MG63 (cell line): Measurements from ENCODE around the gene ASIC5. TPM values are rescaled to one million over a fixed set of nuclear protein-coding genes. Genes with fewer than 3 reads are reported as not detected.
A peak's percentile ranks its signal among the peaks of the same experiment; 100 is the strongest.
"Not testable (repeated sequence)": the region's sequence is repeated elsewhere in the genome, so short reads cannot be mapped to it uniquely, and the experiment has no call there.

Source experiments
- DNase-seq: peaks from one replicate; pipeline ENCODE4 v3.0.0-alpha.2; 2020
- H3K27me3 ChIP-seq: fragments of 250-450 bp; sonication (Bioruptor Pico); 2 replicates; pipeline ENCODE4 v1.5.1; 2020; ENCODE audit warnings: mild to moderate bottlenecking, moderate library complexity
- H3K36me3 ChIP-seq: fragments of 250-450 bp; sonication (Bioruptor Pico); 2 replicates; pipeline ENCODE4 v1.5.1; 2020; ENCODE audit warnings: mild to moderate bottlenecking, moderate library complexity
- H3K4me3 ChIP-seq: fragments of 250-450 bp; sonication (Bioruptor Pico); 2 replicates; pipeline ENCODE4 v1.5.1; 2020; ENCODE audit warnings: mild to moderate bottlenecking, moderate library complexity
- H3K9me3 ChIP-seq: fragments of 250-450 bp; sonication (Bioruptor Pico); 2 replicates; pipeline ENCODE4 v1.5.1; 2020; ENCODE audit warnings: mild to moderate bottlenecking, moderate library complexity
- total RNA-seq: library from RNA; depleted of rRNA; stranded (reverse); fragments of >200 nt; shearing (Covaris generic); gene quantifications from 2 replicates; pipeline ENCODE4 v1.2.3, GENCODE V29; 2014; ENCODE audit warnings: low replicate concordance

Gene ASIC5
- total RNA-seq, 1 experiment from 2014 or later, result not detected

DNA sequence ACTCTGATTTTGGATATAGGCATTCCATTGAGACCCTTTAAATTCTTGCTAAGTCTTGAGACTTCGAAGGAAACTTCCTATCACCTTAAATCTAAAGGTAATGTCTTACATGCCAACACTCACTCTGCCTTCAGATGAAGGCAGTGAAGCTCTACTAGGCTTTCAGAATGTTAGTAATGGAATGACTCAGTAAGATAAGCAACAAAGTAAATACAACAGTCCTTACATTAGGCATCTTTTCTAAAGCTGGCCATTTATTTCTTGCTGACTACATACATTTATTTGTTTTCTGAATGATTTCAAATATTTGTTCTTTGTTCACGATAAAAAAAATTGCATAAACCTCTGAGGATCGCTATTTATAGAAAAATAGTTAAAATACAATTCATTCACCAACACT is 43.5 kb downstream of the ASIC5 start:
- DNase-seq, result no peak
- no peak overlapping the region for H3K4me3 ChIP-seq
- H3K9me3 ChIP-seq, result no peaks in the 10 kb centered on the region

GRCh38 chr4:155820887-155821518 is 45.1 kb downstream of the ASIC5 start:
- no peak overlapping the region for H3K4me3 ChIP-seq

More for the DNA sequence above, 43.5 kb downstream of the ASIC5 start:
- Histone ChIP-seq H3K36me3 (no peaks in the 10 kb centered on the region), H3K27me3 (no peaks in the 10 kb centered on the region)

GRCh38 chr4:155819066-155819465 is 47.0 kb downstream of the ASIC5 start:
- DNase-seq, result peak; percentile 24
- Histone ChIP-seq H3K36me3 (no peaks in the 10 kb centered on the region), H3K4me3 (no peak overlapping the region), H3K27me3 (no peaks in the 10 kb centered on the region), H3K9me3 (no peaks in the 10 kb centered on the region)

More at GRCh38 chr4:155820887-155821518, 45.1 kb downstream of the ASIC5 start:
- Histone ChIP-seq H3K9me3 (no peaks in the 10 kb centered on the region), H3K27me3 (no peaks in the 10 kb centered on the region), H3K36me3 (no peaks in the 10 kb centered on the region)
- no peak for DNase-seq

GRCh38 chr4:155818639-155819038 is 47.4 kb downstream of the ASIC5 start:
- H3K4me3 ChIP-seq, result no peak overlapping the region
- H3K9me3 ChIP-seq, result no peaks in the 10 kb centered on the region
- H3K36me3 ChIP-seq, result no peaks in the 10 kb centered on the region
- no peak for DNase-seq
- H3K27me3 ChIP-seq, result no peaks in the 10 kb centered on the region

DNA sequence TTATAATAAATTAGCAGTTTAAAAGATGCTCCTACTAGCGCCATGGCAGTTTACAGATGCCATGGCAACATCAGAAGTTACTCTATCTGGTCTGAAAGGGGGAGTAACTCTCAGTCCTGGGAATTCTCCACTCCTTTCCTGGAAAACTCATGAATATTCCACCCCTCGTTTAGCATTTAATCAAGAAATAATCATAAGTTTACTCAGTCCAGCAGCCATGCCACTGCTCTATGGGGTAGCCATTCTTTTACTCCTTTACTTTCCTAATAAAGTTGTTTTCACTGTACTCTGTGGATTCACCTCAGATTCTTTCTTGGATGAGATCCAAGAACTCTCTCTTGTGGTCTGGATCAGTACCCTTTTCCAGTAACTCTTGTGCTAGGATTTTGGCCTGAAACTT is 55.0 kb downstream of the ASIC5 start:
- Histone ChIP-seq H3K9me3 (no peaks in the 10 kb centered on the region), H3K27me3 (no peaks in the 10 kb centered on the region), H3K36me3 (no peaks in the 10 kb centered on the region), H3K4me3 (no peak overlapping the region)
- no peak for DNase-seq

DNA sequence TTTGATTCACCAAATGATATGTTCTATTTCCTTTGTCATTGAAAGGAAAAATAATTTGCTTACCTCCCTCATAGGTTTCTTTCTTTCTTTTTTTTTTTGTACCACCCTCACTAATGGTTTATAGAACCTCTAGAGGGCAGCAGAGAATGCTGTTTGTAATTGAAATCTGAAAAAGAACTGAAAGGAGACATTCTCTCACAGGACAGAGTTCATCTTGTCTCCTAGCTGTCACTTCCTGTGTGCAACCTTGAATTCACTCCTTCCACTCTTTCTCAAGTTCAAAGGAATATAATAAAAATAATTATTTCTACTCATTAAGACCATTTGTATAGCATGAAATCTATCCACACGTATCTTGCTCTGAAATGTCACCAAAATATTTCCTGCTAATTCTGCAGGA is 56.2 kb downstream of the ASIC5 start:
- H3K36me3 ChIP-seq, result no peaks in the 10 kb centered on the region
- no peaks in the 10 kb centered on the region for H3K27me3 ChIP-seq
- H3K9me3 ChIP-seq, result no peaks in the 10 kb centered on the region
- no peak overlapping the region for H3K4me3 ChIP-seq
- DNase-seq, result peak; percentile 4

GRCh38 chr4:155807021-155807420 is 59.1 kb downstream of the ASIC5 start:
- Histone ChIP-seq H3K4me3 (no peak overlapping the region), H3K9me3 (no peaks in the 10 kb centered on the region), H3K36me3 (no peaks in the 10 kb centered on the region), H3K27me3 (no peaks in the 10 kb centered on the region)
- DNase-seq, result no peak

DNA sequence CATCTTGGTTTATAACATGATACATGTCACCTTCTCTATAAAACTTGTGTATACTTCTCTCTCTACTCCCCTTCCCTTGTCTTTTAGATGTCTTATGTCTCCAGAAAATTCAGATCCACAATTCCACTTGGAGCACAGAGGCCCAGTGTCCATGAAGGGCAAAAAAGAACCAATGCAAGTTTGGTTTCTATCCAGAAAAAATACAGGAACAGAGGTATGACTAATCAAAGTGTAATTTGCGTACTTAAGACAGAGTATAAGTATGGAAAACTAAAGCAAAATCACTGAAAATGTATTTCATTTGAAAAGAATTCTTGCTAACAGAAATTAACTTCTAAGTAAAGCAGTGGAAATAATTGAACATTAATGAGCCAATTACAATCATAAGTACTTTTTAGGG is 61.1 kb downstream of the ASIC5 start:
- Histone ChIP-seq H3K36me3 (no peaks in the 10 kb centered on the region), H3K4me3 (no peak overlapping the region), H3K9me3 (no peaks in the 10 kb centered on the region), H3K27me3 (no peaks in the 10 kb centered on the region)
- no peak for DNase-seq

DNA sequence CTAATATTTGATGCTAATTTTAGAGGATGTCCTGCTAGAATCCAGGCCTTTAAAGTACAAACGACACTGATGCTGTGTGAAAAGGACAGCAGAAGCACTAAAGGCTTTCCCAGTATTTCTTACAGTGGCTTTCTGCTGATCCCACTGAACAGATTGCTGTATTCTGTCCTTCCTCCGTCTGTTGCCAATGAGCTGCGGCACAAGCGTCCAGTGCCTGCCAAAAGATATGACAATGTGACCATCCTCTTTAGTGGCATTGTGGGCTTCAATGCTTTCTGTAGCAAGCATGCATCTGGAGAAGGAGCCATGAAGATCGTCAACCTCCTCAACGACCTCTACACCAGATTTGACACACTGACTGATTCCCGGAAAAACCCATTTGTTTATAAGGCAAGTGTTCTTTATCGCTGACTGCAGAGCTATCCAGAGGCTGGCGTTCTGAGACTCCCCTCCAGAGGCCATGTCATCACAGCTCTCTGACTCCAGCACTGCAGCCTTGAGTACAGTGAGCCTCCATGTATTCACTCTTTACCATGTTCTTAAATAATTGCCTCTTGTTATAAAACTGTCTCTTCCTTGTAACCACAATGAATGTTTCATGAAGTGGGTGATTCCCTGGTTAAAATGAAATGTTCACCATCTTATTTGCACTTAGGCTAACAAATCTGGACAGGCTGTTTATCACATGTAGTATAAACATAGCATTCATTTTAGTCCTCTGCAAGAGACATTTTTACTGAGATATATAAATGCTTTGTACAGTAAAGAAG is 63.7 kb downstream of the ASIC5 start:
- DNase-seq, result no peak
- Histone ChIP-seq H3K4me3 (no peak overlapping the region), H3K36me3 (no peaks in the 10 kb centered on the region), H3K27me3 (no peaks in the 10 kb centered on the region), H3K9me3 (no peaks in the 10 kb centered on the region)

DNA sequence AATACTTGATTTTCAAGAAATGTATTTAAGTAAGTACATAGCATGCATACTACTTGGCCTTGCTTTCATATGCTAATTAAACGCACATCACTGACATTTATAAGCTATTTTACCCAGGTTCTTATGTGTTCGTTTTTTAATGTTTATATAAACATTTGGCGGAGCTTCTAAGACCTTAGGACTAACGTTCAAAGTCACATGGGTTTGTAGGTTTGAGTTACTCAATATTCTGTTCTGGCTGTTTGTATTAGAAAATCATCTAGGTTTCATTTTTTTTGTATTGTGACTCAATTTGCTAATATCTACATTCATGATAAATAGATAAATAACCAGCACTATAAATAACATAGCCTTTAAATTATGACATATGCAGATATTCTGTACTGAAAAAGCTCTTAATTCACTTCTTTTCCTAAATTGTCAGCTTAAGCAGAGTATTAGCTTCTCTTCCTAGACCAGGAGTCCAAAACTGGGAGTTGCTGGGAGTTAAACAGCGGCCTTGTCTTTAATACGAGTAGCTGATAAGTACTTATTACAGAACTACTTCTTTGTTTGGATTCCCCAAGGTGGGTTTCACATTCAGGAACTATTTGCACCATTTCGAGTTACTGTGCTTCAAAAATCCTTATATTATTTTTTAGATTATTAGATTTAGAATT is 65.3 kb downstream of the ASIC5 start:
- H3K9me3 ChIP-seq, result no peaks in the 10 kb centered on the region
- no peak for DNase-seq
- no peak overlapping the region for H3K4me3 ChIP-seq
- no peaks in the 10 kb centered on the region for H3K36me3 ChIP-seq
- no peaks in the 10 kb centered on the region for H3K27me3 ChIP-seq

- no peak overlapping the region for H3K4me3 ChIP-seq
- no peaks in the 10 kb centered on the region for H3K9me3 ChIP-seq
- no peak for DNase-seq
- no peaks in the 10 kb centered on the region for H3K27me3 ChIP-seq
- H3K36me3 ChIP-seq, result no peaks in the 10 kb centered on the region
These were observed 66.3 kb downstream of the ASIC5 start for GRCh38 chr4:155799794-155800123.

DNA sequence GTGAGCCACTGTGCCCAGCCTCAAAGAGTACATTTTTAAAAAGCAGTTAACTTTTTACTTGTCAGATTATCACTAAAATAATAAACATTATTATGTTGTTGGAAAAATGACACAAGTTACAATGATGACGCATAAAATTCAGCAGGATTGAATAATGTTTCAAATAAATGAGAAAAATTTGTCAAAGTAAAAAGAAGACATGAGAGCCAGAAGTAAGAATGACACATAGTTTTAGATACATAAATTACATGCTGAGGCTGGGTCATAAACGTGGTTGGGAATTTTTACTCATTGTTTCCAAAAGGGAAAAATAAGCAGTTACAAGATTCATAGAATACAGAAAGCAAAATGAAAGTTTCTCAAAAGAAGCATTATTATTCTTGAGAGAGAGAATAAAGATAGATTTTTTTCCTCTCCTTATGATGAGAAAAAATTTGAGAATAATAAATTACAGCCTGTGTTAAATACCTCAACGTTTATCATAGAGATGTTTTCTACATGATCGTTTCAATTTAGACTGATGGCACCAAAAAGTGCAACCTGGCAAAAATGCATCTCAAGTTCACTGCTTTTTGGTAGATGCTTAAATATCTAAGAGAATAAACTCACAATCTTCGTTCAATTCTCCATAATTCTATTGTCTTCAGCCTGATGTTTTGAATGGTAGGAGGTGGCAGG is 66.8 kb downstream of the ASIC5 start:
- no peaks in the 10 kb centered on the region for H3K36me3 ChIP-seq
- DNase-seq, result no peak
- no peaks in the 10 kb centered on the region for H3K27me3 ChIP-seq
- no peak overlapping the region for H3K4me3 ChIP-seq
- H3K9me3 ChIP-seq, result no peaks in the 10 kb centered on the region

DNA sequence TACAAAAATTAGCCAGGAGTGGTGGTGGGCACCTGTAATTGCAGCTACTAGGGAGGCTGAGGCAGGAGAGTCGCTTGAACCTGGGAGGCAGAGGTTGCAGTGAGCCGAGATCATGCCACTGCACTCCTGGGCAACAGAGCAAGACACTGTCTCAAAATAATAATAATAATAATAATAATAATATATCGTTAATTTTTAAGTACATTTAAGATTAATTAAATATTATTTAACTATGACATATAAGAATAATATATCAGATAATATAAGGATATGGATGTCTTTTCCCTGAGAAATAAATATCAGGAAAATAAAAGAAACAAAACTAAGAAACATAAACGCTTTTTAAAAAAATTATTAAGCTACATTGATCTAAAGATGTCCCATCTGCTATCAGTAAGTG is 68.5 kb downstream of the ASIC5 start:
- not testable (repeated sequence) for DNase-seq, H3K27me3 ChIP-seq, H3K9me3 ChIP-seq, H3K4me3 ChIP-seq, H3K36me3 ChIP-seq

DNA sequence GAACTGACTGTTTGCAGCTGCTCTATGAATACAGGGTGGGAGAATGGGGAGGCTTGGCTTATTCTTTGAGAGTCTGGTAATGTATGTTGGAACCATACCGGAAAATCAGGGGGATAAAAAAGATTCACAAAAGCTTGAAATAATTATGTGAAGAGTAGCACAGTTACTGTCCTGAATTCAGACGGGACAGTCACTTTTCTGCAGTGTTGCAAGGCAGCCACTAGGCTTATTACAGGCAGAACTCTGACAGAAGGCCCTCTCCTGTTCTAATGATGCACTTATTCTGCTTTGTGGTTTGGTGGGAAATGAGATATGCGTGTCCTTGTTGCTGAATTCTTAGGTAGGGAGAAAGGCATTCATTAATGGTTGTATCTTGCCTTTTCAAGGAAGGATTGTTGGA is 70.1 kb downstream of the ASIC5 start:
- H3K27me3 ChIP-seq, result no peaks in the 10 kb centered on the region
- H3K4me3 ChIP-seq, result no peak overlapping the region
- H3K36me3 ChIP-seq, result no peaks in the 10 kb centered on the region
- no peak for DNase-seq
- no peaks in the 10 kb centered on the region for H3K9me3 ChIP-seq

DNA sequence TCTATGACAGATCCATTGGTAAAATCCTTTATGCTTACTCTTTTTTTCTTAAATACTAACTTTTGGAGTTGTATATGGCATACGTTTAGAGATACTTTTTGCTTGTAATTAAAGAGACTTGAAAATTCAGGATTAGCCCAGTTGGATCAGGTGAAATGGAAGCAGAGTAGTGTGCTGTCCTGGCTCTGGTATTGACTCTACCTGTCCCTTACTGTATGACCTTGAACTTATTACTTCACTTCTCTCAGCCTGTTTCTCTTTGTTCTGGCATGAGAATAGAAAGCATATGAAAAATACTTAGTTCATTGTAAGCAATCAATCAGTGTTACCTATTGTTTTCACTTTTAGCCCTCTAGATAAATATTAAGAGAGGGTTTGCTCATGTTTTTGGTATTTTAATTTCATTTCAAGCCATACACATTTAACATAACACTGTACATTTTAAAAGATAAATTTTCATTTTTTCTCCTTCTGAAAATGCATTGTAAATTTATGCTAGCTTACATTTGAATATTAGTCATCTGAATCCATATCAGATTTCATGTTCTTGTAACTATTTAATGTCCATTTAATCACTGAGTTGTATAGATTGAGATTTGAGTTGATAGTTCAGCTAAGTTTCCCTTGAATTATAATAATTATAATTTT is 71.4 kb downstream of the ASIC5 start:
- DNase-seq, result no peak
- Histone ChIP-seq H3K4me3 (no peak overlapping the region), H3K36me3 (no peaks in the 10 kb centered on the region), H3K9me3 (no peaks in the 10 kb centered on the region), H3K27me3 (no peaks in the 10 kb centered on the region)

- Histone ChIP-seq H3K36me3 (no peaks in the 10 kb centered on the region), H3K27me3 (no peaks in the 10 kb centered on the region)
- DNase-seq, result no peak
These were observed 76.1 kb downstream of the ASIC5 start for GRCh38 chr4:155789982-155790381.

GRCh38 chr4:155789391-155789790 is 76.7 kb downstream of the ASIC5 start:
- no peaks in the 10 kb centered on the region for H3K27me3 ChIP-seq
- H3K9me3 ChIP-seq, result no peaks in the 10 kb centered on the region
- DNase-seq, result no peak
- H3K36me3 ChIP-seq, result no peaks in the 10 kb centered on the region
- H3K4me3 ChIP-seq, result no peak overlapping the region

More at GRCh38 chr4:155789982-155790381, 76.1 kb downstream of the ASIC5 start:
- H3K4me3 ChIP-seq, result no peak overlapping the region
- no peaks in the 10 kb centered on the region for H3K9me3 ChIP-seq
